HG02571 (cell line): Measurements from ENCODE around the gene LAMA2.

Experiments
- ATAC-seq: cut with Tn5 transposase; IDR thresholded peaks from one replicate; pipeline ENCODE4 v1.9.1; 2021; ENCODE audit warnings: mild to moderate bottlenecking, moderate library complexity; ENCODE audit not compliant: unreplicated experiment

LAMA2 gene

GRCh38 chr6:129501740-129502660 is 619.1 kb downstream of the LAMA2 start:
- no peak for ATAC-seq

- ATAC-seq, result no peak
Measured at GRCh38 chr6:129504456-129504855, 621.5 kb downstream of the LAMA2 start.

GRCh38 chr6:129507059-129507807 is 624.3 kb downstream of the LAMA2 start:
- no peak for ATAC-seq

GRCh38 chr6:129507846-129508245 is 624.9 kb downstream of the LAMA2 start:
- no peak for ATAC-seq

- ATAC-seq, result no peak
Measured at GRCh38 chr6:129508477-129509145, 625.7 kb downstream of the LAMA2 start.

- ATAC-seq, result no peak
Measured at GRCh38 chr6:129510950-129511349, 628.0 kb downstream of the LAMA2 start.

DNA sequence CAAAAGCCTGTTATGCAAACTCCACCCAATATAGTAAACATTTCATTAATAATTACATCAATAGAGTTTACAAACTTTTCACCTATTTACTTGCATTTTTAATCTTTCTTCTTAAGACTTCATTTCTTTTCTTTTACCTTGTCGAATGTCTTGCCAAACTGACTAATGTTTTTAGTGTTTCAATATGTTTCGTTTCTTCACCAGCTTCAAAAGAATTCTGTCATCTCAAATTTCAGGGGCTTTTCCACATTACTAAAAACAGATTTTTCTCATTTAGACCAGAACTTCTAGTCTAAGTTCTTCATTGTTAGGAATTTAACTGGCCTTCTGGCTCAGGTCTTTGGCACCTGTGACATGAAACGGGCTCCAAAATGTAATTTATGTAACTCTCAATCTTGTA is 630.5 kb downstream of the LAMA2 start:
- ATAC-seq, result no peak

GRCh38 chr6:129515004-129515403 is 632.1 kb downstream of the LAMA2 start:
- no peak for ATAC-seq

GRCh38 chr6:129516005-129516404 is 633.1 kb downstream of the LAMA2 start:
- no peak for ATAC-seq

GRCh38 chr6:129516787-129517186 is 633.8 kb downstream of the LAMA2 start:
- no peak for ATAC-seq

- no peak for ATAC-seq
Measured at GRCh38 chr6:129517288-129517687, 634.4 kb downstream of the LAMA2 start.

DNA sequence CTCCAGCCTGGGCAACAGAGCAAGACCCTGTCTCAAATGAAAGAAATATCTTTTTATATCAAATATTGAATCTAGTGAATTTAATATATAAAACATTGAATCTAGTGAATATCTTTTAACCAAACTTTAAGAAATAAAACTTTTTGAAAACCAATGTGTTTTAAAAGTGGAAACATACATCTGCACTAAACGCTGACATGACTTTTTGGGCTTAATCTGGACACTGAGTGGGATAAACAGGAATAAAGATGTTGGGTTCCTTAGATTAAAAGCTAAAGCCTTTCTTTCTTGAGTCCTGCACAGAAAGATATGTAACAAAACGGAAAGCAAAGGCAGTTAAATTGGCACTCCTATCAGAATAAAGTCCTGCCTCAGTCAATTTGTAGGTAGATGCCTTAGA is 636.8 kb downstream of the LAMA2 start:
- no peak for ATAC-seq

DNA sequence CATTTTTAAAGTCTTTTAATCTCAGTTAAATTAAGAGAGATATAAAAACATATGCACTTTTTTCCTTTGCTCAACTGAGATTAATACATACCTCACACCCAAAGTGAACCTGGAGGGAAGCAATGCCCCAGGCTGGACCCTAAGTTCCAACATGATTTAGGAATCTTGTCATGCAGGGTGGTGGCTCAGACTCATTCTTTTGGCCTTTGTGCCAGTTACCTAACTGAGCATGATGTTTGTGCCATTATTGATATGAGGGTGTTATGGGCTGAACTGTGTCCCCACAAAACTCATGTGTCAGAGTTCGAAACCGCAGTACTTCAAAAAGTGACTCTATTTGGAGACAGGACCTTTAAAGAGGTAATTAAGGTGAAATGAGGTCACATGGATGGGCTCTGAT is 639.0 kb downstream of the LAMA2 start:
- no peak for ATAC-seq

GRCh38 chr6:129523816-129524215 is 640.9 kb downstream of the LAMA2 start:
- no peak for ATAC-seq

GRCh38 chr6:129525055-129525454 is 642.1 kb downstream of the LAMA2 start:
- no peak for ATAC-seq

DNA sequence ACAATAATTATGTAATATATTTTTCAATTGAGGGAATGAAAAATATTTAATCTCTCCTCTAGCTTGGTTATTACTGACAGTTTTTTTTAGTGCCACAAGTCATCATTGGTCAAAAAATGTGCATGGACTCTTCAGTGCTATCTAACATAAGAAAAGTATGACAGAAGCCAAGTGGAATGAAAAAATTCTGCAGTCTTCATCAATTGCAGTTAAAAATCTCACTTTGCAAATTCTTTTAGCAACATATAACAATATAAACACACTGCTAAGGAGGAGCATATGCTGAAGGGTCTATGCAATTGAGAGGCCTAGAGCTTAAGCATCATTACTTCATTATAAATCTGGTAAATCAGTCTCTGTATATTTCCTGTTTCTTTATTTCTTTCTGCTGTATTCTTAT is 652.0 kb downstream of the LAMA2 start:
- no peak for ATAC-seq

DNA sequence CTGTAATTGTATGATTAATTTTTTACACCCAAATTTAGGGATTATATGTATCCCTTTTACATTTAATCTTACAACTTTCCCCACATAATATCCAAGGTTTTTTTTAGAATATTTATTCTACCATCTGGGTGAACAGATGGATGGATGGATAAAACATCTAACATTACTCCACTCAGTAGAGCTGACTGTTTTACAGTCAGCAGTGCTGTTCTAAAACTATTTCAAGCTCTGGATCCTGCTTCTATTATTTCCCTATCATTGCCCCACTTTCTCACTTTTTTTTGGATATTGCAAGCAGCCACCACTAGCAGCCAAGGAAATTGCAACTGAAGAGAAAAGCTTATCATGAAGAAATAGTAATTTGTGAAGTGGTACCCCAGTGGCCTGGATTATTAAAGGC is 653.3 kb downstream of the LAMA2 start:
- ATAC-seq, result no peak

GRCh38 chr6:129539032-129539431 is 656.1 kb downstream of the LAMA2 start:
- no peak for ATAC-seq

DNA sequence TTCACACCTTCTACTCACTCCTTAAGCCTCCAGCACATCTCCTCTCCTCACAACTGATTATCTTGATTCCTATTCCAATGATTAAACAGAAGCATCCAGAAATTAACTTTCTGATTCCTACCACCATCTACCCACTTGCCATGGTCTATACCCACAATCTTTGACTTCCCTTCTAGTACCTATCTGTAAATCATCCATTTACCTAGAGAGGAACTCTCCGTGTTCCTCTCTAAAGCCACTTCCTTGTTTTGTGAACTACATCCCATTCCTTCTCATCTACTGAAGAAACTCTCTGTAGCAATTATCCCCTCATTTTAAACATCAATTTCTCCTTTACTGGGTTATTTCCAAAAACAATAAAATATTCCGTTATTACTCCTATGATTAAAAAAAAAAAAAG is 659.8 kb downstream of the LAMA2 start:
- no peak for ATAC-seq

DNA sequence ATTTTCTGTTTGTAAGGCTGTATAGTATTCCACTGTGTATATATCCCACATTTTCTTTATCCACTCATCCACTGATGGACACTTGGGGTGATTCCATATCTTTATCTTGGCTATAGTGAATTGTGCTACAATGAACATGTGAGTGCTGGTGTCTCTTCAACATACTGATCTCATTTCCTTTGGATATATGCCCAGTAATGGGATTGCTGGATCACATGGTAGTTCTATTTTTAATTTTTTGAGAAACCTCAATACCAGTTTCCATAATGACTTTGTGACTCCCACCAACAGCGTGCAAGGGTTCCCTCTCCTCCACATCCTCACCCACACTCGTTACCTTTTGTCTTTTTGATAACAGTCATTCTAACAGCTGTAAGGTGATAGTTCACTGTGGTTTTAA is 661.0 kb downstream of the LAMA2 start:
- no peak for ATAC-seq

DNA sequence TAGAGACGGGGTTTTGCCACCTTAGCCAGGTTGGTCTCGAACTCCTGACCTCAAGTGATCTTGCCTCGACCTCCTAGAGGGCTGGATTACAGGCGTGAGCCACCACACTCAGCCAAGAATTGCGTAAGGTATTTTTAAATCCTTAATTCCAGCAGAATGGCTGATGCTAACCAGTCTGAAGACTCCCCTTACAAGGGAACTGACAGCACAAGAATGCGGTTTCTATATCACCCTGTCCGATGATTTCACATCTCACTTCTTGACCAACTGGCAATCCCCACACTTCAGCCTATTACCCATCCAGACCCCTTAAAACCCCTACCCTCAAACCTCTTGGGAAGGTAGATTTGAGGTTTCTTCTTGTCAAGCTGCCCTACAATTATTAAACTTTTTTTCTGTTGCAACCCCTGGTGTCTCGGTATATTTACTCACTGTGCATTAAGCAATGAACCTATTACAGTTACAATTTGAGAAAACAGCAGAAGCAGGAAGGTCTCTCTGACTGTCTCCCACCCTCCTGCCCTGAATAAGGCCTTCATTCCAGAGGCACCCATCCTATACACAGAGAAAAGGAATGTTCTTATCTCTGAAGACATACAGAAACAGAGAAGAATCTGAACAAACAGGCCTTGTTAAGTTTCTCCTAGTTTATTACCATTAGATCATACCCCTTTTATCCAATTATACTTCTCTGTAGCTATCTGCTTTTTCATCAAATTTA is 662.1 kb downstream of the LAMA2 start:
- ATAC-seq, result no peak
